ENCODE results near the gene SMIM24. TPM values are rescaled to one million over a fixed set of nuclear protein-coding genes. Genes with fewer than 3 reads are reported as not detected.

SMIM24 gene
- not detected in 2 replicates for total RNA-seq

DNA sequence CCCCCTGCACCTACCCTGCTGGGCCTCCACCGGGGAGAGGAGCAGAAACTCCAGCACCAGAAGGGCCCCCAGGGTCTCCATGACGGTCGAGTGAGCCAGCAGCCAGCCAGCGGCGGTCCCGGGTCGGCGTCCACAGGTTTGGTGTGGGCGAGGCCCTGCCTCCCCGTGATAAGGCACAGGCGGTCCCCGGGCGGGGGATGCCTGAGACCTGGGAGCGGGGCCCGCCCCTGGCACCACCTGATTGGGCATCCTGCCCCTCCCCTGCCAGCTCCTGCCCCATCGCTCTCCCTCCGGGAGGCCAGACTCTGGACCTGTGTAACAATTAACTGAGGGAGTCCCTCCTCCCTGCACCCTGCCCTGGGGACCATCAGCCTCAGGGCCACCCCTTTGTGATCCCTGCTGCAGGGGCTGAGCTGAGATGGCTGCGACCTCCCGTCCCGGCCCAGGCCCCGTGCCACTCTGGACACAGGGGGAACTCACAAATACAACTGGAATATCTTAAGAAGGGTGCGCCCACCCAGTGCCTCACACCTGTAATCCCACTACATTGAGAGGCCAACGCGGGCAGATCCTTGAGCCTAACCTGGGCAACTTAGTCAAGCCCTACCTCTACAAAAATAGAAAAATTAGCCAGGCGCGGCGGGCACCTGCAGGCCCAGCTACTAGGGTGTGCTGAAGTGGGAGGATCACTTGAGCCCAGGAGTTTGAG is at the start of gene SMIM24:
Gene SMIM24, minus strand, starts transcription at position 143 of the 709 bp plus-strand sequence. Its CDS starts 62 bp downstream, at position 81.

DNA sequence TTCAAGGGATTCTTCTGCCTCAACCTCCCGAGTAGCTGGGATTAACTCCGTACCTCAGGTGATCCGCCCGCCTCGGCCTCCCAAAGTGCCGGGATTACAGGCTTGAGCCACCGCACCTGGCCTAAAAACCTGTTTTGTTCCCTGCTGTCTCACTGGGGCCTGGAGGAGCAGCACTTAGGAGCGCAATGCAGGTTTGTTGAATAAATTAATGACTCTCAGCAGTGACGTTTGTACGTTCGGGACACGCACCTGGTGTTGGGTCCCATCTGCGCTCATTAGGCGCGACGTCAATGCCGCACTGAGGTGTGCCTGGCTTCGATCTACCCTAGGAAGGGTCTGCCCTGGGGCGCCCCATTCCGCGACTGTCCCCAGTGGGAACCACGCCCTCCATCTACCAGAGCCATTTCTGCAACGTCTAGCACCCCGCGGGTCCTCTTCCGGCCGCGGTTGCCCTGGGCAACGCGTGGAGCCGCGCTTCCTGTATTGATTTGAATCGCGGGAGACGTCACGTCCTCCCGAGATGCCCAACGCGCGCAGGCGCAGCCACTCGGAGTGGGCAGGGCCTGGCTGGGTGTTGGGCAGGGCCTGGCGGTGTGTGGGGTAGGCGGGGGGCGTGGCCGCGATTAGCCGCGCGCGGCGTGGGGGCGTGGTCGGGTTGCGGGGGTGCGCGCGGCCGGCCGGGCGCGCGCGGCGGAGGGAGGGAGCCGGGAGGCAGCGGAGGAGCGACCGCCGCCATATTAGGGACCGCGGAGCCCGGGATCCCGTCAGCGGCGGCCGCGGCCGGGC is 25.5 kb upstream of the SMIM24 start, which contains the start of gene FZR1:
Gene FZR1, plus strand, starts transcription at position 714 of the 786 bp plus-strand sequence. CDS start 16,679 bp downstream, outside the sequence.

DNA sequence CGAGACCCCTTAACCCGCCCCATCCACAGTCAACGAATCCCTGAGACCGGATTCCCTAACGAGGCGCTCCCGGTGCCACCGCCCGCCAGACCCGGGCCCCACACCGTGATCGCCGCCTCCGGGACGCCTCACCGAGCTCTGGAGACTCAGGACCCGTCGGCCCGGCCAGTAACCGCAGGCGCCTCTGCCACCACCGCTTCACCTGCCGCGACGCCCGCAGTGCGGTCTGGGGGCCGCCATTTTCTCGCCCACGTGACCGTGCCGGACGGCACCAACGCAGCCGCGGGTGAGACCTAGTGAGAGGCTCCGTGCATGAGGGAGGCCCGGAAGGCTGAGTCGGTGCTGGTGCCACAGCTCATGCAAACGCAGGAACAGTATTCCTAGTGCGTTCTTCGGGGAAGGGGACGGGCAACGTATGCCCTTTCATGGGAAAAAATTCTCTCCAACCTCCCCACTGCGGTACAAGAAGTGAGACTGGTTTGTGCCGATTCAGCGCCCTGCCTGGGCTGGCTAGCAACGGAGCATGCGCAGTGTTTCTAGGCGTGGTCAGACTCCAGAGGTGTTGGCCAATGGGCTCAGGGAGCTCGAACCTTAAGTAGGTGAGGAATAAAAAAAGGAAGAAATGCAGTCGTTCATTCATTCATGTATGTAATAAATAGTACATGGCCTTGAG is 20.2 kb upstream of the SMIM24 start, which contains the start of gene DOHH:
Gene DOHH, minus strand, starts transcription at position 246 of the 673 bp plus-strand sequence. CDS start 3,860 bp downstream, outside the sequence.

DNA sequence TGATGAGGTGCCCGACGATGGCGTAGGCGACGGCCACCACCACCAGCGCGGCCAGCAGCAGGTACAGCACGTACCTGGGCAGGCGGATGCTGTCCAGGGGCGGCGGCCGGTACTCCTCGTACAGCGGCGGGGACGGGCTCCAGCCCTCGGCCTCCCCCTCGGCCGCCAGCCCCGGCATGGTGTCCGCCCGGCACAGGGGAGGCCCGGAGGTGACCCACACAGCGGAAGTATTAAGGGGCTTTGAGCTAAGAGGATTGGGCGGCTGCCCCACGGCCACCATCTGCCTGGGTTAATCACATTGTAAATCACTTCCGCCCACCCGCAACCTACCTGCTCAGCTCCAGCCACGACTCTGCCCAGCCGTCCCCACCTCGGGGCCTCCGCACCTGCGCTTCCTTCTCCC is 2.9 kb upstream of the SMIM24 start, which contains the start of gene SMIM44:
Gene SMIM44, minus strand, starts transcription at position 216 of the 403 bp plus-strand sequence. Its CDS starts 38 bp downstream, at position 178.

Small RNA genes lying within 50 kb of the gene (small RNA-seq; reads per million reads assigned to genes)
- gene RF00212 = not detected

Other genes starting within 250 kb of the SMIM24 start
- gene NFIC, start 113.9 kb downstream of the SMIM24 start, total RNA-seq = 15.8 and 16.9 TPM in 2 replicates
- not detected in 2 replicates for gene SMIM44, start 2.9 kb upstream of the SMIM24 start, total RNA-seq
- gene DOHH, start 20.1 kb upstream of the SMIM24 start, total RNA-seq = 5.9 and 8.2 TPM in 2 replicates
- 72.6 and 86.3 TPM in 2 replicates for gene FZR1, start 25.8 kb upstream of the SMIM24 start, total RNA-seq
- 0.22 and 0.39 TPM in 2 replicates for gene TEKTIP1, start 58.6 kb upstream of the SMIM24 start, total RNA-seq
- 92.3 and 93.4 TPM in 2 replicates for gene MFSD12, start 77.1 kb upstream of the SMIM24 start, total RNA-seq
- gene HMG20B, start 92.4 kb upstream of the SMIM24 start, total RNA-seq = 111 TPM in 2 replicates
- gene GIPC3, start 105.0 kb upstream of the SMIM24 start, total RNA-seq = under 0.01 TPM in 1 of 2 replicates, not detected in the other
- gene TBXA2R, start 126.3 kb upstream of the SMIM24 start, total RNA-seq = 4.3 and 6.7 TPM in 2 replicates
- 27.1 and 27.5 TPM in 2 replicates for gene CACTIN, start 146.3 kb upstream of the SMIM24 start, total RNA-seq
- gene PIP5K1C, start 219.9 kb upstream of the SMIM24 start, total RNA-seq = 17.3 and 26.2 TPM in 2 replicates
- gene TJP3, start 227.9 kb upstream of the SMIM24 start, total RNA-seq = 0.39 TPM in 1 of 2 replicates, not detected in the other

Measured in placental epithelial cell (primary cell).